GM23248 (cell line): ENCODE data around the gene TCF12. TPM values are rescaled to one million over a fixed set of nuclear protein-coding genes. Genes with fewer than 3 reads are reported as not detected.

Source experiments
- DNase-seq: peaks from one replicate; pipeline ENCODE4 v3.0.0-alpha.2; 2015
- H2AFZ ChIP-seq: fragments of 200-600 bp; sonication (generic); 2 replicates; pipeline ENCODE4 v1.6.1; 2016; ENCODE audit warnings: antibody characterized with exemption
- H3F3A ChIP-seq: fragments of 200-600 bp; sonication (generic); 2 replicates; pipeline ENCODE4 v1.6.1; 2016; ENCODE audit warnings: mild to moderate bottlenecking, antibody characterized with exemption, mixed run types; ENCODE audit not compliant: insufficient read depth
- H3K27ac ChIP-seq: fragments of 200-600 bp; sonication (generic); 2 replicates; pipeline ENCODE4 v1.5.1; 2016; ENCODE audit warnings: mild to moderate bottlenecking
- H3K27me3 ChIP-seq: fragments of 200-600 bp; sonication (generic); replicated peaks from 2 replicates; pipeline ENCODE4 v1.6.1; 2016; ENCODE audit warnings: mild to moderate bottlenecking; ENCODE audit not compliant: insufficient read depth
- H3K36me3 ChIP-seq: fragments of 200-600 bp; sonication (generic); 2 replicates; pipeline ENCODE4 v1.6.1; 2016; ENCODE audit warnings: low read depth, mild to moderate bottlenecking
- H3K4me1 ChIP-seq: fragments of 200-600 bp; sonication (generic); 2 replicates; pipeline ENCODE4 v1.6.1; 2016; ENCODE audit warnings: mild to moderate bottlenecking; ENCODE audit not compliant: insufficient read depth
- H3K4me2 ChIP-seq: fragments of 200-600 bp; sonication (generic); one replicate; pipeline ENCODE4 v1.6.1; 2016; ENCODE audit warnings: mild to moderate bottlenecking; ENCODE audit not compliant: unreplicated experiment
- H3K4me3 ChIP-seq: fragments of 200-600 bp; sonication (generic); 2 replicates; pipeline ENCODE4 v1.5.1; 2016; ENCODE audit warnings: mild to moderate bottlenecking
- H3K79me2 ChIP-seq: fragments of 200-600 bp; sonication (generic); 2 replicates; pipeline ENCODE4 v1.6.1; 2016; ENCODE audit warnings: mild to moderate bottlenecking; ENCODE audit not compliant: insufficient read depth
- H3K9ac ChIP-seq: fragments of 200-600 bp; sonication (generic); 2 replicates; pipeline ENCODE4 v1.6.1; 2016; ENCODE audit warnings: mild to moderate bottlenecking
- H3K9me2 ChIP-seq: fragments of 200-600 bp; sonication (generic); 2 replicates; pipeline ENCODE4 v1.6.1; 2016; ENCODE audit warnings: mixed run types, mild to moderate bottlenecking, moderate library complexity; ENCODE audit not compliant: insufficient read depth
- H3K9me3 ChIP-seq: fragments of 200-600 bp; sonication (generic); one replicate; pipeline ENCODE4 v1.6.1; 2017; ENCODE audit warnings: low read depth
- H4K20me1 ChIP-seq: fragments of 200-600 bp; sonication (generic); 2 replicates; pipeline ENCODE4 v1.6.0; 2016; ENCODE audit not compliant: insufficient read depth
- EZH2 ChIP-seq: fragments of 200-600 bp; sonication (generic); IDR thresholded peaks from 2 replicates; pipeline ENCODE4 v1.6.1; 2018; ENCODE audit warnings: antibody characterized with exemption, mild to moderate bottlenecking; ENCODE audit not compliant: insufficient read depth, poor library complexity, severe bottlenecking
- EZH2phosphoT487 ChIP-seq: fragments of 200-600 bp; sonication (generic); IDR thresholded peaks from 2 replicates; pipeline ENCODE4 v1.6.1; 2018; ENCODE audit warnings: antibody characterized with exemption, moderate library complexity, mild to moderate bottlenecking, low read depth; ENCODE audit not compliant: insufficient read depth
- WGBS, 2 experiments: methylation state at CpG; one replicate each; pipeline ENCODE4 v1.1.6; 2015 to 2017; ENCODE audit warnings: low lambda C conversion rate in 2 of 2, low coverage in 1 of 2; ENCODE audit errors: missing lambda C conversion rate in 2 of 2; 5-methylcytosine and 5-hydroxymethylcytosine counted together
- in situ Hi-C: fragments of 300-500 bp; cut with MboI; formaldehyde crosslinking; loops from 2 replicates; pipeline ENCODE4 v1.15.0; 2020
- polyA plus RNA-seq: library from polyadenylated mRNA; unstranded; fragments of >200 nt; fragmentation: Nextera tagmentation; extraction: Ambion mirVana; gene quantifications from 2 replicates; pipeline ENCODE4 v1.2.1, GENCODE V29; 2016
- total RNA-seq: library from RNA; depleted of rRNA; stranded (reverse); fragments of >200 nt; shearing (Covaris generic); gene quantifications from 2 replicates; pipeline ENCODE4 v1.2.3, GENCODE V29; 2014

TCF12 gene
- total and polyA plus RNA-seq, 2 experiments from 2014 or later, result 53.6 to 58.6 TPM

GRCh38 chr15:57296473-57297162, 378.2 kb downstream of the TCF12 start:
- H3K4me1 ChIP-seq, result no peaks in the 10 kb centered on the region
- no peaks in the 10 kb centered on the region; the same call in 1 of the 2 replicates for H3F3A ChIP-seq
- no peaks in the 10 kb centered on the region for H3K9me2 ChIP-seq
- DNase-seq, result no peak
- no peak overlapping the region for H2AFZ ChIP-seq
- in situ Hi-C loops, result no loop called here
- H3K9ac ChIP-seq, result no peak overlapping the region
- H3K27me3 ChIP-seq, result no peaks in the 10 kb centered on the region
- 81 to 82% methylated on average over 9 of the region's 9 CpGs for WGBS, 2 experiments
- H3K4me2 ChIP-seq, result no peak overlapping the region
- no peak overlapping the region for H3K4me3 ChIP-seq
- H3K27ac ChIP-seq, result no peak overlapping the region
- H3K9me3 ChIP-seq, result no peaks in the 10 kb centered on the region
- no peak for TF ChIP-seq EZH2phosphoT487
- no peak for TF ChIP-seq EZH2
- H3K36me3 ChIP-seq, result no peaks in the 10 kb centered on the region; the same call in 1 of the 2 replicates
- H4K20me1 ChIP-seq, result no peaks in the 10 kb centered on the region
- H3K79me2 ChIP-seq, result no peaks in the 10 kb centered on the region

DNA sequence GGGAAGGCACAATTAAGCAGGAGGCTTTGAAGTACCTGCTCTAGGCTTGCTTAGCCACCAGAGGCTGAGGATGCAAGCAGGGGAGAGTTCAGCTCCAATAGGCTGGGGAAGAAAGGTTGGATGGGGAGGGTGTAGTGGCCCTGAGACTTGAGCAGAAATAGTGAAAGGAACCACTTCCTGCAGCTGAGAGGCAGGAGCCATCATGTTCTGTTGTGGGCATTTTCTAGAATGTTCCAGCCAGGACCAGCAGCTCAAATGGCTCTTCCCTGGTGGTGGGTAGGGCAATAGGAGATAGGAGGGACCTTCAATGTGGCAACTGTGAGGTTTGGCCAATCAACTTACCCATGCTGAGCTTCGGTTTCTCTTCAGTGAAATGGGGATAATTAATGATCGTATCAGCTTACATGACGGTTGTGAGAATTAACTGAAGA, 378.7 kb downstream of the TCF12 start:
- Histone ChIP-seq H3K9ac (no peak overlapping the region), H4K20me1 (no peaks in the 10 kb centered on the region), H3K27ac (no peak overlapping the region), H3K9me2 (no peaks in the 10 kb centered on the region), H3F3A (no peaks in the 10 kb centered on the region; the same call in 1 of the 2 replicates), H3K36me3 (no peaks in the 10 kb centered on the region; the same call in 1 of the 2 replicates), H3K4me1 (no peaks in the 10 kb centered on the region), H3K4me3 (no peak overlapping the region), H3K27me3 (no peaks in the 10 kb centered on the region), H3K4me2 (no peak overlapping the region), H2AFZ (no peak overlapping the region), H3K9me3 (no peaks in the 10 kb centered on the region), H3K79me2 (no peaks in the 10 kb centered on the region)
- TF ChIP-seq EZH2 (no peak), EZH2phosphoT487 (no peak)
- WGBS, 2 experiments, result 82 to 87% methylated on average over 3 of the region's 3 CpGs
- in situ Hi-C loops, result no loop called here
- DNase-seq, result no peak

- Histone ChIP-seq H3K9me2 (no peaks in the 10 kb centered on the region), H3K4me3 (no peak overlapping the region), H3K79me2 (no peaks in the 10 kb centered on the region), H3K27ac (no peak overlapping the region), H3K36me3 (no peaks in the 10 kb centered on the region; the same call in 1 of the 2 replicates), H3K4me2 (no peak overlapping the region), H3K9ac (no peak overlapping the region), H2AFZ (no peak overlapping the region), H3K27me3 (no peaks in the 10 kb centered on the region), H3K9me3 (no peaks in the 10 kb centered on the region), H3F3A (no peaks in the 10 kb centered on the region; the same call in 1 of the 2 replicates), H3K4me1 (no peaks in the 10 kb centered on the region), H4K20me1 (no peaks in the 10 kb centered on the region)
- DNase-seq, result no peak
- TF ChIP-seq EZH2phosphoT487, result no peak
- no peak for TF ChIP-seq EZH2
- in situ Hi-C loops, result no loop called here
- 97 to 99% methylated on average over 6 of the region's 6 CpGs for WGBS, 2 experiments
These were observed 379.2 kb downstream of the TCF12 start for GRCh38 chr15:57297630-57298029.

GRCh38 chr15:57298204-57298603, 379.8 kb downstream of the TCF12 start:
- H3K4me3 ChIP-seq, result no peak overlapping the region
- TF ChIP-seq EZH2phosphoT487 (no peak), EZH2 (no peak)
- no peaks in the 10 kb centered on the region for H3K9me3 ChIP-seq
- H3K4me2 ChIP-seq, result no peak overlapping the region
- H3K27me3 ChIP-seq, result no peaks in the 10 kb centered on the region
- H3K36me3 ChIP-seq, result no peaks in the 10 kb centered on the region
- no peak overlapping the region for H3K27ac ChIP-seq
- in situ Hi-C loops, result no loop called here
- no peaks in the 10 kb centered on the region for H3K9me2 ChIP-seq
- peak; percentile 46 for DNase-seq
- no peaks in the 10 kb centered on the region for H4K20me1 ChIP-seq
- H3K79me2 ChIP-seq, result no peaks in the 10 kb centered on the region
- no peak overlapping the region for H2AFZ ChIP-seq
- H3K4me1 ChIP-seq, result no peaks in the 10 kb centered on the region
- 47 to 50% methylated on average over 5 of the region's 5 CpGs for WGBS, 2 experiments
- H3F3A ChIP-seq, result no peaks in the 10 kb centered on the region
- no peak overlapping the region for H3K9ac ChIP-seq
